ENCODE measurements around the gene RBM15B.
A peak's percentile ranks its signal among the peaks of the same experiment; 100 is the strongest.

Gene RBM15B

DNA sequence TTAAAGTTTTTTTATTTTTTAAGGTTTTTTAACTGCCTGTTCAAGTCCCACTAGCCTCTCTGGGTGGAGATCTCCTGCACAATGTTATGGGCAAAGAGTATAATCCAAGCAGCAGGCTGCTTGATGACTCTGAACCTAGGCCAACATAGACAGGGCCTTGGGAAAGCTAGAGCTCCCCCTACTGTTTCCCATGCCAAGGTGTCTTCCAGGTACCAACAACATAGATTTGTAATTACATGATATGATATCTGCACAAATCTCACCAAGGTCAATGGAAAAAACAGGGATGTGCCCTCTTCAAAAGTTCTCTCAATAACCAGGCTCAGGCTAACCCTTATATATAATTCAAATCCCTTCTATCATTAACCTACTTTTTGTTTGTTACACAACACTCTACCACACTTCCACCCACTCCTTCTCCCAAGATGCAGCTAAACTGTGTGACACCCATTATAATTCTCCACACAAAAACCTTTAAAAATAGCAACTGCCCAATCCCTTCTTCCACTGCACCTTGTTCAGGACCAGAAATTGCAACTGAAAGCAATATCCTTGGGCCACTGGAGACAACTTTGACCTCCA, 43.8 kb downstream of the RBM15B start:
- TF ChIP-seq, protein P1, sequence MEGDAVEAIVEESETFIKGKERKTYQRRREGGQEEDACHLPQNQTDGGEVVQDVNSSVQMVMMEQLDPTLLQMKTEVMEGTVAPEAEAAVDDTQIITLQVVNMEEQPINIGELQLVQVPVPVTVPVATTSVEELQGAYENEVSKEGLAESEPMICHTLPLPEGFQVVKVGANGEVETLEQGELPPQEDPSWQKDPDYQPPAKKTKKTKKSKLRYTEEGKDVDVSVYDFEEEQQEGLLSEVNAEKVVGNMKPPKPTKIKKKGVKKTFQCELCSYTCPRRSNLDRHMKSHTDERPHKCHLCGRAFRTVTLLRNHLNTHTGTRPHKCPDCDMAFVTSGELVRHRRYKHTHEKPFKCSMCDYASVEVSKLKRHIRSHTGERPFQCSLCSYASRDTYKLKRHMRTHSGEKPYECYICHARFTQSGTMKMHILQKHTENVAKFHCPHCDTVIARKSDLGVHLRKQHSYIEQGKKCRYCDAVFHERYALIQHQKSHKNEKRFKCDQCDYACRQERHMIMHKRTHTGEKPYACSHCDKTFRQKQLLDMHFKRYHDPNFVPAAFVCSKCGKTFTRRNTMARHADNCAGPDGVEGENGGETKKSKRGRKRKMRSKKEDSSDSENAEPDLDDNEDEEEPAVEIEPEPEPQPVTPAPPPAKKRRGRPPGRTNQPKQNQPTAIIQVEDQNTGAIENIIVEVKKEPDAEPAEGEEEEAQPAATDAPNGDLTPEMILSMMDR (IDR thresholded peaks at IDR 0.05; ENCODE audit: extremely low read depth, missing control alignments) = peak; percentile 61
- DNase-seq (ENCODE audit: low spot score) = peak; percentile 59

DNA sequence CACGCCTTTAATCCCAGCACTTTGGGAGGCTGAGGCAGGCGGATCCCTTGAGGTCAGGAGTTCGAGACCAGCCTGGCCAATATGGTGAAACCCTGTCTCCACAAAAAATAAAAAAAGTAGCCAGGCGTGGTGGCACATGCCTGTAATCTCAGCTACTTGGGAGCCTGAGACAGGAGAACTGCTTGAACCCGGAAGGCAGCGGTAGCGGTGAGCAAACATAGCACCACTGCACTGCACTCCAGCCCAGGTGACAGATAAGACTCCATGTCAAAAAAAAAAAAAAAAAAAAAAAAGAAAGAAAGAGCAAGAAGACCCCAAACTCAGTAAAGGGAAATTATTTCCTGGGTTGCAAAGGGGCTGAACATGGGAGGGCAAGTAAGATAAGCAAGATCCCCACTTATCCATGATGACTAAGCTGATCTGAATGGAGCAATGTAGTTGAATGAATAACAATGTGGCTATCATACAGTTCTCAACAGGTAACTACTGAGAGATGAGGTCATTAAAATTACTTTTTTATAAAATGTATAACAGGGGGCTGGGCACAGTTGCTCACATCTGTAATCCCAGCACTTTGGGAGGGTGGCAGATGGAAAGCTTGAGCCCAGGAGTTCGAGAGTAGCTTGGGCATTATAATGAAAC, 46.0 kb downstream of the RBM15B start:
- no peak for DNase-seq (ENCODE audit: low spot score)
- TF ChIP-seq, protein P1 (IDR thresholded peaks at IDR 0.05; ENCODE audit: extremely low read depth, missing control alignments) = no peak

DNA sequence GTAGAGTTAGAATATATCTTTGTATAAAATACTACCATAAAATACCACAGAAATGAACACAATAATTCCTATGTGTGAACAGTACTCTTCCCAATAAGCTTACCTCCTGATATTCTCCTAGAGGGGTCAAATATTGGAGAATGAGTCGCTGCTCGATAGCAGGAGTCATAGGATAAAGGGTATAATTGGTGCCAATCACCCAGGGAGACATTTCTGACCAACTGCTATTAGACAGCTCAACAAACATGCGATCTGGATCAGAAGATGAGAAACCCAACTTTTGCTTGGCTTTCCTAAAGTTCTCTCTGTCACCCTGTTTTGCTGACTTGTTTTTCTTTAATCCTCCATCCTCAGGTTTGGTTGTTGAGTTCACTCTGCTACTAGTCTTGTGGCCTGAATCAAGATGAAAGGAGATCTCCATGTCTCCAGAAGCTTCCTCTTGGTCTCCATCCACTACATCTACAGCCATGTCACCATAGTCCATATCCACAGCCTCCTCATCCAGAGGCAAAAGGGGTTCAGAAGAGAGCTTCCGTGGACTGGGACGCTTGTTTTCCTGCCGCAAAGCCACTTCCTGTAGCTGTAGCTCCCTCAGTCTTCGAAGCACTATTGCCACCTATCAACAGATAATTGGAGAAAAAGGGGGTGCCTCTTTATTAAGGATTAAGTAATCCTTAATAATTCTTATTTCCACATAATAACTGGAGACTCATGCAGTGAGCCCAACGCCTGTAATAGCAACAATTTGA, 50.4 kb downstream of the RBM15B start:
- DNase-seq (ENCODE audit: low spot score) = no peak
- TF ChIP-seq, protein P1 (IDR thresholded peaks at IDR 0.05; ENCODE audit: extremely low read depth, missing control alignments) = no peak

DNA sequence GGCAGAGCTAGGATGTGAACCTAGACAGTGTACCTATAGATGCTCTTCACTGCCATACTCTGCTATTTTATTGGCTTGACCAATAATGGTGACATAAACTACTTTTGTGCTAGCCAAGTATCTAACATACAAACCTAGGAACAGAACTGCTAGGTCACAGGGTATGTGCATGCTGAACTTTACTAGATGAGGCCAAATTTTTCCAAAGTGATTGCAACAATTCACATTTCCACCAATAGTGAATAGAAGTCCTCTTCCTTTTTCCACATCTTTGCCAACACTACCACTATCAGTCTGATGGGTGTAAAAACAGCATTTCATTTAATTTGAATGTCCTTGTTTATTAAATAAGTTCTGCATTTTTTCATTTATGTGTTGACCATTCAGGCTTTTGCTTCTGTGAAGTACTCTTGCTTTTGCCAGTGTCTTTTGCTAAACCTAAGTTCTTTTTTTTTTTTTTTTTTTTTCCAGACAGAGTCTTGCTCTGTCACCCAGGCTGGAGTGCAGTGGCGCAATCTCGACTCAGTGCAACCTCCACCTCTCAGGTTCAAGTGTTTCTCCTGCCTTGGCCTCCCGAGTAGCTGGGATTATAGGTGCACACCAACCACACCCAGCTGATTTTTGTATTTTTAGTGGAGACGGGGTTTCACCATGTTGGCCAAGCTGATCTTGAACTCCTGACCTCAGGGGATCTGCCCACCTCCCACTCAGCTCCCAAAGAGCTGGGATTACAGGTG, 54.6 kb downstream of the RBM15B start:
- no peak for DNase-seq (ENCODE audit: low spot score)
- TF ChIP-seq, protein P1 (IDR thresholded peaks at IDR 0.05; ENCODE audit: extremely low read depth, missing control alignments) = no peak
